Vagina (tissue), 2 donors: Measurements from ENCODE around the gene CRTC1. TPM values are rescaled to one million over a fixed set of nuclear protein-coding genes. Genes with fewer than 3 reads are reported as not detected.
A peak's percentile ranks its signal among the peaks of the same experiment; 100 is the strongest.

Experiments
- DNase-seq, 2 donors: peaks; one replicate each; pipeline ENCODE4 v3.0.0-alpha.2; 2017; ENCODE audit errors: extremely low spot score in 2 of 2
- H3K27ac ChIP-seq: fragments of 200-600 bp; sonication (generic); one replicate; pipeline ENCODE4 v1.5.1; 2019
- H3K27me3 ChIP-seq: fragments of 200-600 bp; sonication (generic); one replicate; pipeline ENCODE4 v1.5.1; 2019
- H3K36me3 ChIP-seq, 2 donors: fragments of 200-600 bp; sonication (generic); one replicate each; pipeline ENCODE4 v1.5.1; 2017 to 2019
- H3K4me1 ChIP-seq: fragments of 200-600 bp; sonication (generic); one replicate; pipeline ENCODE4 v1.5.1; 2019
- H3K4me3 ChIP-seq, 2 donors: fragments of 200-600 bp; sonication (generic); 1 replicate in 1 of 2; 2 replicates in 1 of 2; pipeline ENCODE4 v1.5.1; 2016 to 2019
- H3K9me3 ChIP-seq: fragments of 200-600 bp; sonication (generic); one replicate; pipeline ENCODE4 v1.5.1; 2019
- POLR2A ChIP-seq, 2 donors: fragments of 450-650 bp; IDR thresholded peaks; one replicate each; pipeline ENCODE4 v1.6.1; 2017; ENCODE audit warnings: antibody characterized with exemption in 2 of 2, mild to moderate bottlenecking in 2 of 2, moderate library complexity in 2 of 2
- POLR2AphosphoS5 ChIP-seq, 2 donors: sonication (generic); formaldehyde crosslinking; IDR thresholded peaks; one replicate each; pipeline ENCODE4 v1.9.0; 2017; ENCODE audit warnings: antibody characterized with exemption in 2 of 2, mild to moderate bottlenecking in 2 of 2, low read depth in 1 of 2; ENCODE audit not compliant: insufficient read depth in 1 of 2
- intact Hi-C: fragments of 100-400 bp; cut with DNase I; formaldehyde crosslinking; loops from one replicate; pipeline ENCODE4 v1.15.1; 2023
- total RNA-seq: library from RNA; depleted of rRNA; stranded (reverse); fragments of >200 nt; gene quantifications from one replicate; pipeline ENCODE4 v1.2.3, GENCODE V29; 2016
- TF ChIP-seq, protein P1 (sequence below), 3 experiments: fragments of 450-650 bp in 2 of 3; fragments of 200-600 bp in 1 of 3; sonication (generic) in 1 of 3; IDR thresholded peaks; one replicate each; pipeline ENCODE4 v1.5.1; 2017 to 2019; ENCODE audit warnings: antibody characterized with exemption in 3 of 3, mild to moderate bottlenecking in 2 of 3, moderate library complexity in 2 of 3

Gene CRTC1
- total RNA-seq, 1 donor from 2014 or later = 7.4 TPM

- H3K27ac ChIP-seq = no peak overlapping the region
- DNase-seq = no peak
- H3K9me3 ChIP-seq = no peaks in the 10 kb centered on the region
- H3K4me1 ChIP-seq = no peaks in the 10 kb centered on the region
- no peaks in the 10 kb centered on the region for H3K36me3 ChIP-seq
- intact Hi-C loops = no loop called here
- no peaks in the 10 kb centered on the region for H3K27me3 ChIP-seq
- H3K4me3 ChIP-seq = no peak overlapping the region
- no peak for TF ChIP-seq POLR2AphosphoS5 (IDR thresholded peaks at IDR 0.05; ENCODE audit: insufficient read depth in 1 of 2, low read depth in 1 of 2)
- no peak for TF ChIP-seq POLR2A (IDR thresholded peaks at IDR 0.05)
- TF ChIP-seq, protein P1, sequence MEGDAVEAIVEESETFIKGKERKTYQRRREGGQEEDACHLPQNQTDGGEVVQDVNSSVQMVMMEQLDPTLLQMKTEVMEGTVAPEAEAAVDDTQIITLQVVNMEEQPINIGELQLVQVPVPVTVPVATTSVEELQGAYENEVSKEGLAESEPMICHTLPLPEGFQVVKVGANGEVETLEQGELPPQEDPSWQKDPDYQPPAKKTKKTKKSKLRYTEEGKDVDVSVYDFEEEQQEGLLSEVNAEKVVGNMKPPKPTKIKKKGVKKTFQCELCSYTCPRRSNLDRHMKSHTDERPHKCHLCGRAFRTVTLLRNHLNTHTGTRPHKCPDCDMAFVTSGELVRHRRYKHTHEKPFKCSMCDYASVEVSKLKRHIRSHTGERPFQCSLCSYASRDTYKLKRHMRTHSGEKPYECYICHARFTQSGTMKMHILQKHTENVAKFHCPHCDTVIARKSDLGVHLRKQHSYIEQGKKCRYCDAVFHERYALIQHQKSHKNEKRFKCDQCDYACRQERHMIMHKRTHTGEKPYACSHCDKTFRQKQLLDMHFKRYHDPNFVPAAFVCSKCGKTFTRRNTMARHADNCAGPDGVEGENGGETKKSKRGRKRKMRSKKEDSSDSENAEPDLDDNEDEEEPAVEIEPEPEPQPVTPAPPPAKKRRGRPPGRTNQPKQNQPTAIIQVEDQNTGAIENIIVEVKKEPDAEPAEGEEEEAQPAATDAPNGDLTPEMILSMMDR (IDR thresholded peaks at IDR 0.05) = no peak
These were observed 92.3 kb downstream of the CRTC1 start for GRCh38 chr19:18775586-18776287.

DNA sequence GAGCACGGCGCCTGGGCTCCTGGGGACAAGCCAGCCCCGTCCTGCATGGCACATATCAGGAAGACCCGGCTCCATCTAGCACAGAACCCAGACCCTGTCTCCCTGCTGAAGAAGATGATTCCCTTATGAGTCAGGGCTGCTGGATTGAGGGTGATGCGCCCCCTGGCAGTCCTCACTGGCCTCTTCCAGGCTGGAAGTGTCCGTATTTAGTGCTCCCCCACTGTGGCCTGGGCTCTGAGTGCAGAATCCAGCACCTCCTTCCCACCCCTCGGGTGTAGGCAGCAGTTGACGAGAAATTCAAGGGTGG is 92.8 kb downstream of the CRTC1 start:
- no peak for DNase-seq
- Histone ChIP-seq H3K36me3 (no peaks in the 10 kb centered on the region), H3K4me3 (no peak overlapping the region), H3K27me3 (no peaks in the 10 kb centered on the region), H3K4me1 (no peaks in the 10 kb centered on the region), H3K9me3 (no peaks in the 10 kb centered on the region), H3K27ac (no peak overlapping the region)
- TF ChIP-seq, protein P1 (IDR thresholded peaks at IDR 0.05) = no peak
- TF ChIP-seq POLR2A (IDR thresholded peaks at IDR 0.05) (no peak), POLR2AphosphoS5 (IDR thresholded peaks at IDR 0.05; ENCODE audit: insufficient read depth in 1 of 2, low read depth in 1 of 2) (peak in 1 of 2 donors; percentile 3)
- intact Hi-C loops = no loop called here

DNA sequence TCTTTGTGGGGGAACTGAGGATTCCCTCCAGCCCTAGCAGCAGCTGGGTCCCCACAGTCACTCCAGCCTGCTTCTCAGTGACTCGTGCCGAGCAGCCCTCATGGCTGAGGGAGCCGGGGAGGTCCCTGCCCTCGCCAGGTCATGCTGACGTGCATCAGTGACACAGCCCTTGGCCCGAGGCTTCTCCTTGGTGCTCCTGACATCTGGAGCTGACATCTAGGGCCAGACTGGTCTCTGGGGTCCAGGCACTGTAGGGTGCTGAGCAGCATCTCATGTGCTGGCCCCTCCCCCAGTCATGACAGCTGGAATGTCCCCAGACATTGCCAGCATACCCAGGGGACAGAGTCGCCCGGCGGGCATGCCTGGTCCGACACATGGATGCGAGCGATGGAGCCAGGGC is 93.3 kb downstream of the CRTC1 start:
- Histone ChIP-seq H3K9me3 (no peaks in the 10 kb centered on the region), H3K27ac (no peak overlapping the region), H3K36me3 (no peaks in the 10 kb centered on the region), H3K4me3 (no peak overlapping the region), H3K27me3 (no peaks in the 10 kb centered on the region), H3K4me1 (no peaks in the 10 kb centered on the region)
- no peak for DNase-seq
- intact Hi-C loops = no loop called here
- TF ChIP-seq POLR2A (IDR thresholded peaks at IDR 0.05) (no peak), POLR2AphosphoS5 (IDR thresholded peaks at IDR 0.05; ENCODE audit: insufficient read depth in 1 of 2, low read depth in 1 of 2) (no peak)
- TF ChIP-seq, protein P1 (IDR thresholded peaks at IDR 0.05) = no peak

DNA sequence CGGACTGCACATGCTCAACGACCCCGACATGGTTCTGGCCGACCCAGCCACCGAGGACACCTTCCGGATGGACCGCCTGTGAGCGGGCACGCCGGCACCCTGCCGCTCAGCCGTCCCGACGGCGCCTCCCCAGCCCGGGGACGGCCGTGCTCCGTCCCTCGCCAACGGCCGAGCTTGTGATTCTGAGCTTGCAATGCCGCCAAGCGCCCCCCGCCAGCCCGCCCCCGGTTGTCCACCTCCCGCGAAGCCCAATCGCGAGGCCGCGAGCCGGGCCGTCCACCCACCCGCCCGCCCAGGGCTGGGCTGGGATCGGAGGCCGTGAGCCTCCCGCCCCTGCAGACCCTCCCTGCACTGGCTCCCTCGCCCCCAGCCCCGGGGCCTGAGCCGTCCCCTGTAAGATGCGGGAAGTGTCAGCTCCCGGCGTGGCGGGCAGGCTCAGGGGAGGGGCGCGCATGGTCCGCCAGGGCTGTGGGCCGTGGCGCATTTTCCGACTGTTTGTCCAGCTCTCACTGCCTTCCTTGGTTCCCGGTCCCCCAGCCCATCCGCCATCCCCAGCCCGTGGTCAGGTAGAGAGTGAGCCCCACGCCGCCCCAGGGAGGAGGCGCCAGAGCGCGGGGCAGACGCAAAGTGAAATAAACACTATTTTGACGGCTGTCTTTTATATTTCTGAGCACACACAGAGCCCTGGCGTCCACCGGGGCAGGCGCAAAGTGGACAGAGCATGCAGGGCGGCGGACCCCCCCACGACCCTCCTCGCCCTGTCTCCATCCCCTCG is 94.0 kb downstream of the CRTC1 start:
- no peaks in the 10 kb centered on the region for H3K36me3 ChIP-seq
- DNase-seq = no peak
- intact Hi-C loops = no loop called here
- no peak for TF ChIP-seq POLR2A (IDR thresholded peaks at IDR 0.05)
- H3K27me3 ChIP-seq = no peaks in the 10 kb centered on the region
- H3K27ac ChIP-seq = no peak overlapping the region
- no peaks in the 10 kb centered on the region for H3K4me1 ChIP-seq
- H3K9me3 ChIP-seq = no peaks in the 10 kb centered on the region
- no peak overlapping the region for H3K4me3 ChIP-seq

DNA sequence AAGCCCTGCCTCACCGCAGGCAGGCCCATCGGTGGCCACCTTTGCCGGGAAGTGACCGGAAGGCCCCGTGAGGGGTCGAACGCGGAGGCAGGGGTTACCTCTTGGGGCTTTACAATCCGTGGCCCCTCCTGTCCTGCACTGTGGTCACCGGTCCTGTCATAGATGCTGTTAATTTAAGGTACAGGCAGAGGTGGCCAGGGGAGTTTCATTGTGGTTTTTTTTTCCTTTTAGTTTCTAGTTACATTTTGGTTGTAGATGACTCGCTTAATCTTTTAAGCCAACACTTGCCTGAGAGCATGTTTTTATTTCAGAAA is 94.6 kb downstream of the CRTC1 start:
- Histone ChIP-seq H3K9me3 (no peaks in the 10 kb centered on the region), H3K4me3 (no peak overlapping the region), H3K27ac (no peak overlapping the region), H3K27me3 (no peaks in the 10 kb centered on the region), H3K4me1 (no peaks in the 10 kb centered on the region), H3K36me3 (no peaks in the 10 kb centered on the region)
- TF ChIP-seq POLR2AphosphoS5 (IDR thresholded peaks at IDR 0.05; ENCODE audit: insufficient read depth in 1 of 2, low read depth in 1 of 2) = no peak
- TF ChIP-seq, protein P1 (IDR thresholded peaks at IDR 0.05) = no peak
- TF ChIP-seq POLR2A (IDR thresholded peaks at IDR 0.05) = no peak
- DNase-seq = no peak
- intact Hi-C loops = no loop called here
